Stomach (tissue), 9 donors: ENCODE data around the gene CCL3. TPM values are rescaled to one million over a fixed set of nuclear protein-coding genes. Genes with fewer than 3 reads are reported as not detected.
"Not testable (repeated sequence)": the region's sequence is repeated elsewhere in the genome, so short reads cannot be mapped to it uniquely, and the experiment has no call there.

Experiments used
- DNase-seq, 2 donors: peaks; one replicate each; pipeline versions ENCODE4 v3.0.0 to v3.0.0-alpha.2; 2013 to 2019
- H3K27ac ChIP-seq, 5 donors: fragments of 200-600 bp in 4 of 5; sonication (generic) in 4 of 5; one replicate each; pipeline ENCODE4 v1.5.1; 2013 to 2019; ENCODE audit warnings: mild to moderate bottlenecking in 1 of 5, moderate library complexity in 1 of 5
- H3K27me3 ChIP-seq, 3 donors: fragments of 200-600 bp; sonication (generic); one replicate each; pipeline ENCODE4 v1.5.1; 2017 to 2019; ENCODE audit warnings: mixed run types in 1 of 3
- H3K36me3 ChIP-seq, 4 donors: fragments of 200-600 bp; sonication (generic); 1 replicate in 3 of 4; 2 replicates in 1 of 4; pipeline ENCODE4 v1.5.1; 2016 to 2019
- H3K4me1 ChIP-seq, 4 donors: fragments of 200-600 bp; sonication (generic); one replicate each; pipeline ENCODE4 v1.5.1; 2016 to 2019
- H3K4me3 ChIP-seq, 4 donors: fragments of 200-600 bp; sonication (generic) in 3 of 4; one replicate each; pipeline ENCODE4 v1.5.1; 2016 to 2019; ENCODE audit warnings: mild to moderate bottlenecking in 1 of 4
- H3K9me3 ChIP-seq, 4 donors: fragments of 200-600 bp; sonication (generic); one replicate each; pipeline ENCODE4 v1.5.1; 2016 to 2019
- EP300 ChIP-seq: sonication (generic); formaldehyde crosslinking; IDR thresholded peaks from one replicate; pipeline ENCODE4 v1.6.1; 2017; ENCODE audit warnings: antibody characterized with exemption
- POLR2A ChIP-seq, 4 donors: fragments of 450-650 bp; IDR thresholded peaks; one replicate each; pipeline ENCODE4 v1.6.1; 2016; ENCODE audit warnings: antibody characterized with exemption in 4 of 4, control low read depth in 2 of 4, mild to moderate bottlenecking in 1 of 4, moderate library complexity in 1 of 4
- POLR2AphosphoS5 ChIP-seq, 3 donors: sonication (generic); formaldehyde crosslinking; IDR thresholded peaks; one replicate each; pipeline ENCODE4 v1.6.1; 2016; ENCODE audit warnings: antibody characterized with exemption in 3 of 3
- WGBS, 5 donors: extraction: QIAGEN DNeasy Blood & Tissue Kit in 3 of 5; methylation state at CpG; one replicate each; pipeline versions ENCODE4 v1.1.5 to v1.1.7; 2013 to 2018; 5-methylcytosine and 5-hydroxymethylcytosine counted together
- intact Hi-C: fragments of 100-400 bp; cut with DNase I; formaldehyde crosslinking; loops from one replicate; pipeline ENCODE4 v1.15.1; 2023; ENCODE audit warnings: low total_unique reads
- polyA plus RNA-seq, 3 donors: library from polyadenylated mRNA; stranded (reverse); fragments of 200-250 nt; gene quantifications; one replicate each; pipeline ENCODE4 v1.2.3, GENCODE V29; 2013
- total RNA-seq, 5 donors: library from RNA; depleted of rRNA; stranded (reverse); fragments of >200 nt; gene quantifications; one replicate each; pipeline versions ENCODE4 v1.1.0 to v1.2.3, GENCODE V29; 2014 to 2016
- TF ChIP-seq, protein P1 (sequence below), 7 experiments: fragments of 450-650 bp in 4 of 7; fragments of 200-600 bp in 3 of 7; sonication (generic) in 3 of 7; IDR thresholded peaks; one replicate each; pipeline ENCODE4 v1.5.1; 2016 to 2019; ENCODE audit warnings: antibody characterized with exemption in 7 of 7, control low read depth in 2 of 7, mild to moderate bottlenecking in 1 of 7
- donor health status: healthy with polysubstance abuse.
- donor health status: Bipolar disorder and iron deficiency.
- donor health status: healthy.

The CCL3 gene
- total and polyA plus RNA-seq, 8 donors: 2.0 to 19.1 (median 2.9) TPM; not detected in 3

DNA sequence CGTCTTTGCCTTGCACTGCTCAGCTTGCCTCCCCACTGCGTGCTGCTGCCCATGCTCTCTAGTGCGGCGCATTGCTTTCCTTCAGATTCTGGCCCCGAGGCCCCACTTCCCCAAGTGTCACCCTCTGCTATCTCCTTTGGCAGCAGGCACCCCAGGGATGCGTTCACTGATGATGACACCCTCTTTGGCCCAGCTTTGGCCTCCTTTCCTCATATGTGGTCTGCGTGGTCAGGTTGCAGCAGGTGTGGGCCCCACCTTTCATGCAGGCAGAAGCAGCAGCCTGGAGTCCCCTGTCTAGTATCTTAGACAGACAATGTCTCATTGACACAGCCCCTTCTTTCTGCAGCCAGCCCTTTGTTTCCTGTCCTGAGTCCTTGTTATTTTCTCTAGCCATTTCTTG, 4.8 kb upstream of the CCL3 start:
- 84 to 97% (median 88%) methylated on average over 7 of the region's 7 CpGs for WGBS, 5 donors
- intact Hi-C loops: no loop called here

GRCh38 chr17:36094232-36094631, 4.3 kb upstream of the CCL3 start:
- Histone ChIP-seq H3K27me3 (peaks cover 0 to 10% (median 0%) of the 10 kb centered on the region in 3 donors), H3K9me3 (no peaks in the 10 kb centered on the region), H3K4me1 (no peaks in the 10 kb centered on the region), H3K36me3 (no peaks in the 10 kb centered on the region), H3K27ac (no peak overlapping the region), H3K4me3 (no peak overlapping the region)
- TF ChIP-seq POLR2A (IDR thresholded peaks at IDR 0.05) (no peak), EP300 (no peak)
- TF ChIP-seq, protein P1, sequence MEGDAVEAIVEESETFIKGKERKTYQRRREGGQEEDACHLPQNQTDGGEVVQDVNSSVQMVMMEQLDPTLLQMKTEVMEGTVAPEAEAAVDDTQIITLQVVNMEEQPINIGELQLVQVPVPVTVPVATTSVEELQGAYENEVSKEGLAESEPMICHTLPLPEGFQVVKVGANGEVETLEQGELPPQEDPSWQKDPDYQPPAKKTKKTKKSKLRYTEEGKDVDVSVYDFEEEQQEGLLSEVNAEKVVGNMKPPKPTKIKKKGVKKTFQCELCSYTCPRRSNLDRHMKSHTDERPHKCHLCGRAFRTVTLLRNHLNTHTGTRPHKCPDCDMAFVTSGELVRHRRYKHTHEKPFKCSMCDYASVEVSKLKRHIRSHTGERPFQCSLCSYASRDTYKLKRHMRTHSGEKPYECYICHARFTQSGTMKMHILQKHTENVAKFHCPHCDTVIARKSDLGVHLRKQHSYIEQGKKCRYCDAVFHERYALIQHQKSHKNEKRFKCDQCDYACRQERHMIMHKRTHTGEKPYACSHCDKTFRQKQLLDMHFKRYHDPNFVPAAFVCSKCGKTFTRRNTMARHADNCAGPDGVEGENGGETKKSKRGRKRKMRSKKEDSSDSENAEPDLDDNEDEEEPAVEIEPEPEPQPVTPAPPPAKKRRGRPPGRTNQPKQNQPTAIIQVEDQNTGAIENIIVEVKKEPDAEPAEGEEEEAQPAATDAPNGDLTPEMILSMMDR (IDR thresholded peaks at IDR 0.05): no peak
- intact Hi-C loops: no loop called here
- no peak for DNase-seq
- WGBS, 5 donors: 84 to 95% (median 92%) methylated on average over 1 of the region's 1 CpG

More for the DNA sequence above, 4.8 kb upstream of the CCL3 start:
- H3K9me3 ChIP-seq: no peaks in the 10 kb centered on the region
- no peak for DNase-seq
- TF ChIP-seq POLR2AphosphoS5 (IDR thresholded peaks at IDR 0.05) (no peak), POLR2A (IDR thresholded peaks at IDR 0.05) (no peak), EP300 (no peak)
- TF ChIP-seq, protein P1 (IDR thresholded peaks at IDR 0.05): no peak
- no peak overlapping the region for H3K27ac ChIP-seq
- H3K4me1 ChIP-seq: no peaks in the 10 kb centered on the region
- no peaks in the 10 kb centered on the region for H3K36me3 ChIP-seq
- H3K4me3 ChIP-seq: no peak overlapping the region
- peaks cover 0 to 7% (median 0%) of the 10 kb centered on the region in 3 donors for H3K27me3 ChIP-seq

DNA sequence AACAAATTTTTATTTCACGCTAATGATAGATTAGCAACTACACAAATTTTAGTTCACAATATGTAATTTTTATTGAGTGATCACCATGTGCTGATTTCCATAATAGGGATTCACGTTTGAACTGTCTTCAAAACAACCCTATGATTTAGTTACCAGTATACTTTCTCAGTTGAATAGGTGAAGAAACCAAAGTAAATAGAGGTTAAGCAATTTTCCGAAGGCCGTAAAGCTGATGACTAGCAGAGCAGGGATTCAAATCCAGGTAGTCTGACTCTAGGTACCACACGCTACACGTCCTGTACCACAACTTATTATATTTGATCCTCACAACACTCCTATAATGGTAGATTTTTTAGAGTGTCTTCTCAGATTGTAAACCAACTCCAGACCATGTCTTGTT, 2.8 kb upstream of the CCL3 start:
- H3K36me3 ChIP-seq, DNase-seq, H3K4me1 ChIP-seq, H3K27ac ChIP-seq, H3K4me3 ChIP-seq, intact Hi-C loops, H3K9me3 ChIP-seq: not testable (repeated sequence)
- whole genome bisulfite sequencing, 5 donors: 70 to 82% (median 79%) methylated on average over 6 of the region's 6 CpGs
- peaks cover 0 to 21% (median 5%) of the 10 kb centered on the region in 3 donors for H3K27me3 ChIP-seq

- 54 to 68% (median 66%) methylated on average over 4 of the region's 4 CpGs for WGBS, 5 donors
- intact Hi-C loops: no loop called here
- no peak for DNase-seq
- Histone ChIP-seq H3K9me3 (no peaks in the 10 kb centered on the region), H3K4me1 (peaks cover 0 to 6% (median 3%) of the 10 kb centered on the region in 4 donors), H3K4me3 (no peak overlapping the region), H3K36me3 (no peaks in the 10 kb centered on the region), H3K27me3 (peaks cover 0 to 21% (median 5%) of the 10 kb centered on the region in 3 donors), H3K27ac (no peak overlapping the region)
- no peak for TF ChIP-seq POLR2A (IDR thresholded peaks at IDR 0.05)
- no peak for TF ChIP-seq EP300
- TF ChIP-seq POLR2AphosphoS5 (IDR thresholded peaks at IDR 0.05): no peak
- TF ChIP-seq, protein P1 (IDR thresholded peaks at IDR 0.05): no peak
Measured at GRCh38 chr17:36092230-36092629, 2.3 kb upstream of the CCL3 start.

GRCh38 chr17:36089339-36089865, 541 bp downstream of the CCL3 start:
- no peak for DNase-seq
- peaks cover 0 to 21% (median 5%) of the 10 kb centered on the region in 3 donors for H3K27me3 ChIP-seq
- no peaks in the 10 kb centered on the region for H3K36me3 ChIP-seq
- whole genome bisulfite sequencing, 5 donors: 64 to 76% (median 72%) methylated on average over 4 of the region's 4 CpGs
- no peak overlapping the region for H3K4me3 ChIP-seq
- no peak for TF ChIP-seq EP300
- TF ChIP-seq POLR2A (IDR thresholded peaks at IDR 0.05): no peak
- TF ChIP-seq, protein P1 (IDR thresholded peaks at IDR 0.05): no peak
- TF ChIP-seq POLR2AphosphoS5 (IDR thresholded peaks at IDR 0.05): no peak
- peaks cover 0 to 14% (median 3%) of the 10 kb centered on the region in 4 donors for H3K4me1 ChIP-seq
- no peaks in the 10 kb centered on the region for H3K9me3 ChIP-seq
- H3K27ac ChIP-seq: peak overlapping the region in 2 of 5 donors; percentile 18 to 24
- intact Hi-C loops: no loop called here
